Measurements from ENCODE around the gene CFC1B.
"Not testable (repeated sequence)": the region's sequence is repeated elsewhere in the genome, so short reads cannot be mapped to it uniquely, and the experiment has no call there.

- not testable (repeated sequence) for TF ChIP-seq RAD21 (IDR thresholded peaks at IDR 0.05); SP1 (IDR thresholded peaks at IDR 0.05); EGR1 (IDR thresholded peaks at IDR 0.05; ENCODE audit: low read depth in 2 of 2); NR2F2 (IDR thresholded peaks at IDR 0.05); GABPA (IDR thresholded peaks at IDR 0.05 in 1 of 2, conservative IDR thresholded peaks at IDR 0.05 in 1 of 2); YY1 (IDR thresholded peaks at IDR 0.05); TAF1 (conservative IDR thresholded peaks at IDR 0.05)
- TF ChIP-seq, protein P1, sequence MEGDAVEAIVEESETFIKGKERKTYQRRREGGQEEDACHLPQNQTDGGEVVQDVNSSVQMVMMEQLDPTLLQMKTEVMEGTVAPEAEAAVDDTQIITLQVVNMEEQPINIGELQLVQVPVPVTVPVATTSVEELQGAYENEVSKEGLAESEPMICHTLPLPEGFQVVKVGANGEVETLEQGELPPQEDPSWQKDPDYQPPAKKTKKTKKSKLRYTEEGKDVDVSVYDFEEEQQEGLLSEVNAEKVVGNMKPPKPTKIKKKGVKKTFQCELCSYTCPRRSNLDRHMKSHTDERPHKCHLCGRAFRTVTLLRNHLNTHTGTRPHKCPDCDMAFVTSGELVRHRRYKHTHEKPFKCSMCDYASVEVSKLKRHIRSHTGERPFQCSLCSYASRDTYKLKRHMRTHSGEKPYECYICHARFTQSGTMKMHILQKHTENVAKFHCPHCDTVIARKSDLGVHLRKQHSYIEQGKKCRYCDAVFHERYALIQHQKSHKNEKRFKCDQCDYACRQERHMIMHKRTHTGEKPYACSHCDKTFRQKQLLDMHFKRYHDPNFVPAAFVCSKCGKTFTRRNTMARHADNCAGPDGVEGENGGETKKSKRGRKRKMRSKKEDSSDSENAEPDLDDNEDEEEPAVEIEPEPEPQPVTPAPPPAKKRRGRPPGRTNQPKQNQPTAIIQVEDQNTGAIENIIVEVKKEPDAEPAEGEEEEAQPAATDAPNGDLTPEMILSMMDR (IDR thresholded peaks at IDR 0.05; ENCODE audit: low read depth, low read length, missing input control), result not testable (repeated sequence)
- TF ChIP-seq, protein P2, sequence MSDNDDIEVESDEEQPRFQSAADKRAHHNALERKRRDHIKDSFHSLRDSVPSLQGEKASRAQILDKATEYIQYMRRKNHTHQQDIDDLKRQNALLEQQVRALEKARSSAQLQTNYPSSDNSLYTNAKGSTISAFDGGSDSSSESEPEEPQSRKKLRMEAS (IDR thresholded peaks at IDR 0.05), result not testable (repeated sequence)
- TF ChIP-seq, protein P3, sequence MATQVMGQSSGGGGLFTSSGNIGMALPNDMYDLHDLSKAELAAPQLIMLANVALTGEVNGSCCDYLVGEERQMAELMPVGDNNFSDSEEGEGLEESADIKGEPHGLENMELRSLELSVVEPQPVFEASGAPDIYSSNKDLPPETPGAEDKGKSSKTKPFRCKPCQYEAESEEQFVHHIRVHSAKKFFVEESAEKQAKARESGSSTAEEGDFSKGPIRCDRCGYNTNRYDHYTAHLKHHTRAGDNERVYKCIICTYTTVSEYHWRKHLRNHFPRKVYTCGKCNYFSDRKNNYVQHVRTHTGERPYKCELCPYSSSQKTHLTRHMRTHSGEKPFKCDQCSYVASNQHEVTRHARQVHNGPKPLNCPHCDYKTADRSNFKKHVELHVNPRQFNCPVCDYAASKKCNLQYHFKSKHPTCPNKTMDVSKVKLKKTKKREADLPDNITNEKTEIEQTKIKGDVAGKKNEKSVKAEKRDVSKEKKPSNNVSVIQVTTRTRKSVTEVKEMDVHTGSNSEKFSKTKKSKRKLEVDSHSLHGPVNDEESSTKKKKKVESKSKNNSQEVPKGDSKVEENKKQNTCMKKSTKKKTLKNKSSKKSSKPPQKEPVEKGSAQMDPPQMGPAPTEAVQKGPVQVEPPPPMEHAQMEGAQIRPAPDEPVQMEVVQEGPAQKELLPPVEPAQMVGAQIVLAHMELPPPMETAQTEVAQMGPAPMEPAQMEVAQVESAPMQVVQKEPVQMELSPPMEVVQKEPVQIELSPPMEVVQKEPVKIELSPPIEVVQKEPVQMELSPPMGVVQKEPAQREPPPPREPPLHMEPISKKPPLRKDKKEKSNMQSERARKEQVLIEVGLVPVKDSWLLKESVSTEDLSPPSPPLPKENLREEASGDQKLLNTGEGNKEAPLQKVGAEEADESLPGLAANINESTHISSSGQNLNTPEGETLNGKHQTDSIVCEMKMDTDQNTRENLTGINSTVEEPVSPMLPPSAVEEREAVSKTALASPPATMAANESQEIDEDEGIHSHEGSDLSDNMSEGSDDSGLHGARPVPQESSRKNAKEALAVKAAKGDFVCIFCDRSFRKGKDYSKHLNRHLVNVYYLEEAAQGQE (IDR thresholded peaks at IDR 0.05), result not testable (repeated sequence)
Measured at GRCh38 chr2:130566165-130566564, 45.1 kb downstream of the CFC1B start.
